Ishikawa (cell line): ENCODE results near the gene RHOU.

ENCODE experiments used
- CREB1 ChIP-seq: IDR thresholded peaks from 2 replicates; pipeline ENCODE4 v1.6.1; 2012; ENCODE audit warnings: low read depth
- REST ChIP-seq: IDR thresholded peaks from 2 replicates; pipeline ENCODE4 v1.6.1; 2012; ENCODE audit warnings: low read depth, mild to moderate bottlenecking
- TF ChIP-seq, protein P1 (sequence below): IDR thresholded peaks from 2 replicates; pipeline ENCODE4 v1.6.1; 2012

- TF ChIP-seq REST: no peak
- TF ChIP-seq CREB1: no peak
- TF ChIP-seq, protein P1, sequence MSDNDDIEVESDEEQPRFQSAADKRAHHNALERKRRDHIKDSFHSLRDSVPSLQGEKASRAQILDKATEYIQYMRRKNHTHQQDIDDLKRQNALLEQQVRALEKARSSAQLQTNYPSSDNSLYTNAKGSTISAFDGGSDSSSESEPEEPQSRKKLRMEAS: no peak
Observed at GRCh38 chr1:228687587-228687986, 47.7 kb upstream of the RHOU start.
